GM12892 (cell line): Measurements from ENCODE around the gene SETD1A.
"Not testable (repeated sequence)": the region's sequence is repeated elsewhere in the genome, so short reads cannot be mapped to it uniquely, and the experiment has no call there.

Experiments
- DNase-seq: peaks from one replicate; pipeline ENCODE4 v3.0.0; 2011; ENCODE audit not compliant: insufficient read length
- FAIRE-seq: peaks from 2 replicates; lab custom pipeline; 2011; peaks lifted over from hg19 to GRCh38; lab: Jason Lieb, UNC
- POLR2A ChIP-seq: IDR thresholded peaks from 2 replicates; pipeline ENCODE4 v1.6.1; 2011; ENCODE audit warnings: low read depth, low read length, control low read depth
- POLR2AphosphoS5 ChIP-seq: IDR thresholded peaks from 2 replicates; pipeline ENCODE4 v1.6.1; 2011; ENCODE audit warnings: low read depth, low read length, control low read depth
- TAF1 ChIP-seq: IDR thresholded peaks from 2 replicates; pipeline ENCODE4 v1.6.1; 2011; ENCODE audit warnings: low read depth, mild to moderate bottlenecking, control low read depth, low read length, borderline replicate concordance

SETD1A gene

GRCh38 chr16:31006086-31006385 lies 48.5 kb downstream of the SETD1A start:
- DNase-seq (no peak), FAIRE-seq (no peak)
- TF ChIP-seq POLR2A (no peak), POLR2AphosphoS5 (no peak), TAF1 (no peak)

GRCh38 chr16:31006589-31006988 lies 49.0 kb downstream of the SETD1A start:
- DNase-seq (no peak), FAIRE-seq (no peak)
- no peak for TF ChIP-seq POLR2A
- no peak for TF ChIP-seq POLR2AphosphoS5
- no peak for TF ChIP-seq TAF1

- DNase-seq (no peak), FAIRE-seq (no peak)
- no peak for TF ChIP-seq POLR2A
- no peak for TF ChIP-seq TAF1
- TF ChIP-seq POLR2AphosphoS5: no peak
Measured at GRCh38 chr16:31007684-31008083, 50.1 kb downstream of the SETD1A start.

- no peak for TF ChIP-seq POLR2AphosphoS5
- DNase-seq (no peak), FAIRE-seq (no peak)
Measured at GRCh38 chr16:31008149-31008548, 50.6 kb downstream of the SETD1A start.

- FAIRE-seq (no peak), DNase-seq (no peak)
- no peak for TF ChIP-seq POLR2A
- TF ChIP-seq TAF1: no peak
- TF ChIP-seq POLR2AphosphoS5: no peak
Measured at GRCh38 chr16:31008551-31008950, 51.0 kb downstream of the SETD1A start.

GRCh38 chr16:31009120-31009519 lies 51.6 kb downstream of the SETD1A start:
- TF ChIP-seq TAF1: no peak
- TF ChIP-seq POLR2A: no peak
- no peak for TF ChIP-seq POLR2AphosphoS5
- no peak for DNase-seq
- FAIRE-seq: no peak

GRCh38 chr16:31009894-31010584 lies 52.5 kb downstream of the SETD1A start:
- TF ChIP-seq TAF1 (no peak), POLR2AphosphoS5 (no peak), POLR2A (no peak)
- no peak for DNase-seq
- no peak for FAIRE-seq

GRCh38 chr16:31010585-31011325 lies 53.2 kb downstream of the SETD1A start, which contains the start of gene STX1B:
Gene STX1B (minus strand): TSS chr16:31010638. CDS start chr16:31010396, 242 bp downstream.
- no peak for DNase-seq
- no peak for FAIRE-seq
- no peak for TF ChIP-seq TAF1
- no peak for TF ChIP-seq POLR2AphosphoS5
- TF ChIP-seq POLR2A: no peak

- DNase-seq, FAIRE-seq: not testable (repeated sequence)
Measured at GRCh38 chr16:31011815-31012214, 54.3 kb downstream of the SETD1A start.

GRCh38 chr16:31013292-31013691 lies 55.7 kb downstream of the SETD1A start:
- FAIRE-seq, DNase-seq: not testable (repeated sequence)

GRCh38 chr16:31016018-31016417 lies 58.5 kb downstream of the SETD1A start:
- no peak for DNase-seq
- TF ChIP-seq POLR2A (no peak), POLR2AphosphoS5 (no peak), TAF1 (no peak)
- FAIRE-seq: no peak

GRCh38 chr16:31017756-31018155 lies 60.2 kb downstream of the SETD1A start:
- DNase-seq, FAIRE-seq: not testable (repeated sequence)
